Breast epithelium (tissue), 4 donors: ENCODE results near the gene MTMR1. TPM values are rescaled to one million over a fixed set of nuclear protein-coding genes. Genes with fewer than 3 reads are reported as not detected.

ENCODE experiments used
- DNase-seq, 2 donors: peaks; one replicate each; pipeline ENCODE4 v3.0.0-alpha.2; 2019; ENCODE audit warnings: low spot score in 2 of 2
- H3K27ac ChIP-seq, 2 donors: fragments of 200-600 bp; sonication (generic) in 1 of 2; one replicate each; pipeline ENCODE4 v1.5.1; 2016 to 2019; ENCODE audit warnings: mild to moderate bottlenecking in 1 of 2
- H3K27me3 ChIP-seq, 2 donors: fragments of 200-600 bp; sonication (generic) in 1 of 2; one replicate each; pipeline versions ENCODE4 v1.5.1 to v1.6.0; 2017 to 2019; ENCODE audit warnings: control low read depth in 1 of 2, mild to moderate bottlenecking in 1 of 2
- H3K36me3 ChIP-seq: fragments of 200-600 bp; one replicate; pipeline ENCODE4 v1.5.1; 2019
- H3K4me1 ChIP-seq, 2 donors: fragments of 200-600 bp; sonication (generic); one replicate each; pipeline ENCODE4 v1.5.1; 2016 to 2019; ENCODE audit warnings: control low read depth in 1 of 2
- H3K4me3 ChIP-seq, 3 donors: fragments of 200-600 bp; sonication (generic); 1 replicate in 2 of 3; 2 replicates in 1 of 3; pipeline ENCODE4 v1.5.1; 2016 to 2019; ENCODE audit warnings: mild to moderate bottlenecking in 3 of 3, moderate library complexity in 2 of 3
- H3K9me3 ChIP-seq, 2 donors: fragments of 200-600 bp; sonication (generic) in 1 of 2; one replicate each; pipeline ENCODE4 v1.5.1; 2016 to 2019; ENCODE audit warnings: control low read depth in 1 of 2
- CTCF ChIP-seq, 3 donors: fragments of 450-650 bp; IDR thresholded peaks; one replicate each; pipeline ENCODE4 v1.5.1; 2016 to 2017; ENCODE audit warnings: antibody characterized with exemption in 3 of 3, mild to moderate bottlenecking in 3 of 3, moderate library complexity in 3 of 3
- POLR2A ChIP-seq: fragments of 450-650 bp; IDR thresholded peaks from one replicate; pipeline ENCODE4 v1.6.1; 2016; ENCODE audit warnings: antibody characterized with exemption, mild to moderate bottlenecking, moderate library complexity
- POLR2AphosphoS5 ChIP-seq, 3 donors: sonication (generic); formaldehyde crosslinking; IDR thresholded peaks; one replicate each; pipeline ENCODE4 v1.6.1; 2017; ENCODE audit warnings: antibody characterized with exemption in 3 of 3
- intact Hi-C: fragments of 100-400 bp; cut with DNase I; formaldehyde crosslinking; loops from one replicate; pipeline ENCODE4 v1.15.1; 2023; ENCODE audit warnings: low total_unique reads
- total RNA-seq, 3 donors: library from RNA; depleted of rRNA; stranded (reverse); fragments of >200 nt; gene quantifications; one replicate each; pipeline ENCODE4 v1.1.0, GENCODE V29; 2016

MTMR1 gene
- 10 to 100 TPM; 13.6 to 35.6 (median 23.3) TPM for total RNA-seq

GRCh38 chrX:150692831-150693724 is at the start of gene MTMR1:
TSS of gene MTMR1 (plus strand) at chrX:150693396. CDS start at chrX:150693531, 135 bp downstream.
- peaks cover 0 to 6% of the 10 kb centered on the region in 2 donors for H3K4me1 ChIP-seq
- no peak for DNase-seq

GRCh38 chrX:150643958-150644357 is 49.2 kb upstream of the MTMR1 start:
- TF ChIP-seq POLR2A, result no peak
- Histone ChIP-seq H3K27ac (no peak overlapping the region), H3K9me3 (no peaks in the 10 kb centered on the region), H3K4me1 (no peaks in the 10 kb centered on the region), H3K27me3 (peaks cover 0 to 3% of the 10 kb centered on the region in 2 donors), H3K4me3 (no peak overlapping the region), H3K36me3 (no peaks in the 10 kb centered on the region)
- DNase-seq, result no peak
- intact Hi-C loops, result no loop called here

More at GRCh38 chrX:150692831-150693724, at the start of gene MTMR1:
- H3K9me3 ChIP-seq, result peaks cover 0 to 9% of the 10 kb centered on the region in 2 donors
- no peaks in the 10 kb centered on the region for H3K36me3 ChIP-seq
- intact Hi-C loops, result no loop called here
- H3K27me3 ChIP-seq, result peaks cover 0 to 6% of the 10 kb centered on the region in 2 donors
- TF ChIP-seq POLR2AphosphoS5 (IDR thresholded peaks at IDR 0.05), result no peak
- TF ChIP-seq CTCF (IDR thresholded peaks at IDR 0.05), result no peak
- no peak for TF ChIP-seq POLR2A
- H3K4me3 ChIP-seq, result peak within 1 kb of the TSS; percentile 51 to 74 (median 58)
- peak within 1 kb of the TSS; percentile 90 to 99 for H3K27ac ChIP-seq

GRCh38 chrX:150644422-150644821 is 48.8 kb upstream of the MTMR1 start:
- no peak overlapping the region for H3K27ac ChIP-seq
- no peaks in the 10 kb centered on the region for H3K9me3 ChIP-seq
- no peak overlapping the region for H3K4me3 ChIP-seq
- intact Hi-C loops, result no loop called here
- H3K36me3 ChIP-seq, result no peaks in the 10 kb centered on the region
- H3K27me3 ChIP-seq, result peaks cover 0 to 3% of the 10 kb centered on the region in 2 donors
- no peak for TF ChIP-seq CTCF (IDR thresholded peaks at IDR 0.05)
- TF ChIP-seq POLR2A, result no peak
- no peak for TF ChIP-seq POLR2AphosphoS5 (IDR thresholded peaks at IDR 0.05)
- DNase-seq, result no peak
- no peaks in the 10 kb centered on the region for H3K4me1 ChIP-seq

- Histone ChIP-seq H3K27me3 (no peaks in the 10 kb centered on the region), H3K4me3 (no peak overlapping the region), H3K9me3 (no peaks in the 10 kb centered on the region), H3K4me1 (no peaks in the 10 kb centered on the region), H3K36me3 (no peaks in the 10 kb centered on the region), H3K27ac (no peak overlapping the region)
- intact Hi-C loops, result loop anchor here (2.0 kb wide), 1 partner anchor 67 kb away; no protein-coding TSS in a partner anchor
- DNase-seq, result no peak
- TF ChIP-seq POLR2A, result no peak
- no peak for TF ChIP-seq CTCF (IDR thresholded peaks at IDR 0.05)
- TF ChIP-seq POLR2AphosphoS5 (IDR thresholded peaks at IDR 0.05), result no peak
Measured at GRCh38 chrX:150647331-150647730, 45.9 kb upstream of the MTMR1 start.

- DNase-seq, result no peak
- H3K4me1 ChIP-seq, result no peaks in the 10 kb centered on the region
- intact Hi-C loops, result no loop called here
- H3K9me3 ChIP-seq, result no peaks in the 10 kb centered on the region
- H3K27me3 ChIP-seq, result peaks cover 0 to 4% of the 10 kb centered on the region in 2 donors
- no peak overlapping the region for H3K4me3 ChIP-seq
- H3K27ac ChIP-seq, result no peak overlapping the region
- no peak for TF ChIP-seq POLR2A
- no peak for TF ChIP-seq CTCF (IDR thresholded peaks at IDR 0.05)
- TF ChIP-seq POLR2AphosphoS5 (IDR thresholded peaks at IDR 0.05), result no peak
- H3K36me3 ChIP-seq, result no peaks in the 10 kb centered on the region
Measured at GRCh38 chrX:150648296-150648940, 44.8 kb upstream of the MTMR1 start.
